GM10248 (cell line): ENCODE measurements around the gene DARS1.

Experiments
- CTCF ChIA-PET: fragments of 300-600 bp; sonication (Branson Sonifier 250); formaldehyde crosslinking; extraction: SDS; loops from one replicate; lab custom pipeline; 2021; ENCODE audit warnings: antibody characterized with exemption; lab: Yijun Ruan, JAX
- POLR2A ChIA-PET: fragments of 350-650 bp; sonication (Branson Sonifier 250); formaldehyde crosslinking; extraction: SDS; loops from one replicate; lab custom pipeline; 2020; ENCODE audit warnings: antibody characterized with exemption; lab: Yijun Ruan, JAX
- DNase-seq: peaks from one replicate; pipeline ENCODE4 v3.0.0; 2012; ENCODE audit errors: extremely low spot score
- CTCF ChIP-seq: IDR thresholded peaks from 2 replicates; pipeline ENCODE4 v1.5.1; 2012; ENCODE audit warnings: mild to moderate bottlenecking, low read depth; ENCODE audit errors: extremely low read depth, missing control alignments, control extremely low read depth

The DARS1 gene

GRCh38 chr2:135986507-135986906 is 1.1 kb upstream of the DARS1 start:
- POLR2A ChIA-PET: no interaction called here

GRCh38 chr2:135985826-135986393 is 484 bp upstream of the DARS1 start:
- ChIA-PET CTCF (interaction anchor here (0.7 to 4.3 kb wide), 4 partner anchors 12 to 313 kb away, joined by 3 to 25 read pairs (median 4); no protein-coding TSS in a partner anchor), POLR2A (interaction anchor here (0.6 kb wide), 2 partner anchors 12 to 19 kb away, joined by 3 read pairs; no protein-coding TSS in a partner anchor)
- peak; percentile 71 for DNase-seq
- TF ChIP-seq CTCF: no peak

More at GRCh38 chr2:135986507-135986906, 1.1 kb upstream of the DARS1 start:
- CTCF ChIA-PET: interaction anchor here (0.7 to 4.3 kb wide), 4 partner anchors 11 to 312 kb away, joined by 3 to 25 read pairs (median 4); no protein-coding TSS in a partner anchor
- DNase-seq: no peak
- TF ChIP-seq CTCF: no peak

GRCh38 chr2:135984199-135985017 is 1.0 kb downstream of the DARS1 start:
- POLR2A ChIA-PET: no interaction called here
- CTCF ChIA-PET: interaction anchor here (0.9 to 2.0 kb wide), 4 partner anchors 15 to 400 kb away, joined by 3 to 5 read pairs (median 3); no protein-coding TSS in a partner anchor
- no peak for TF ChIP-seq CTCF
- peak; percentile 63 for DNase-seq

GRCh38 chr2:135980434-135981079 is 4.9 kb downstream of the DARS1 start:
- POLR2A ChIA-PET: no interaction called here
- TF ChIP-seq CTCF: no peak
- CTCF ChIA-PET: interaction anchor here (1.0 to 2.2 kb wide), 2 partner anchors 9 to 14 kb away, joined by 3 to 6 read pairs; no protein-coding TSS in a partner anchor
- DNase-seq: no peak

GRCh38 chr2:135975702-135976101 is 9.7 kb downstream of the DARS1 start:
- ChIA-PET POLR2A (no interaction called here), CTCF (interaction anchor here (1.0 to 1.2 kb wide), 3 partner anchors 10 to 45 kb away, joined by 3 to 4 read pairs (median 3); no protein-coding TSS in a partner anchor)
- TF ChIP-seq CTCF: no peak
- DNase-seq: no peak

- ChIA-PET CTCF (interaction anchor here (1.0 kb wide), 1 partner anchor 9 kb away, joined by 3 read pairs; no protein-coding TSS in a partner anchor), POLR2A (no interaction called here)
- no peak for DNase-seq
- TF ChIP-seq CTCF: no peak
Observed at GRCh38 chr2:135974036-135974435, 11.4 kb downstream of the DARS1 start.
